HG03066 (cell line): ENCODE measurements around the gene SPDYE18.
"Not testable (repeated sequence)": the region's sequence is repeated elsewhere in the genome, so short reads cannot be mapped to it uniquely, and the experiment has no call there.

Experiments
- ATAC-seq: cut with Tn5 transposase; IDR thresholded peaks from one replicate; pipeline ENCODE4 v1.9.1; 2021; ENCODE audit warnings: low read depth; ENCODE audit not compliant: unreplicated experiment

SPDYE18 gene, protein sequence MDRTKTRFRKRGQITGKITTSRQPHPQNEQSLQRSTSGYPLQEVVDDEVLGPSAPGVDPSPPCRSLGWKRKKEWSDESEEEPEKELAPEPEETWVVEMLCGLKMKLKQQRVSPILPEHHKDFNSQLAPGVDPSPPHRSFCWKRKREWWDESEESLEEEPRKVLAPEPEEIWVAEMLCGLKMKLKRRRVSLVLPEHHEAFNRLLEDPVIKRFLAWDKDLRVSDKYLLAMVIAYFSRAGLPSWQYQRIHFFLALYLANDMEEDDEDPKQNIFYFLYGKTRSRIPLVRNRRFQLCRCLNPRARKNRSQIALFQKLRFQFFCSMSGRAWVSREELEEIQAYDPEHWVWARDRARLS

DNA sequence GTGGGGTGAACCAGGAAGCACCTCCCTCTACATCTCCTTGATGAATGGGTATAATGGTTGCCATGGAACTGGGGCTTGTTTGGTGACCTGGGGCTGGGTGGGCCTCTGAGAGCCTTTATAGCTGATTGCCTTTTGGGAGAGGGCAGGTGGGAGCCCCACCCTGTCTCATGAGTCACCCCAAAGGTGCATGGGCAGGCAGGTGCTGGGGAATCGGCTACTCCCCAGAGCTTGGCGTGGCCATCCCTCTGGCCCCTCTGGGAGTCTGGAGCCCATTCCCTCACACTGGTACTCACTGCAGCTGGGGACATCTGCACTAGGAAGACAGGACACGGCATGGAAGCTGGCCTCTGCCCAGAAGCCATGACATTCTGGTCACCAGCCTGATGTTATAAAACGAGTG, at the start of gene SPDYE18:
Gene SPDYE18 (minus strand): TSS at position 2 of the 400 bp plus-strand sequence. CDS start 2,046 bp downstream, outside the sequence.
- not testable (repeated sequence) for ATAC-seq

DNA sequence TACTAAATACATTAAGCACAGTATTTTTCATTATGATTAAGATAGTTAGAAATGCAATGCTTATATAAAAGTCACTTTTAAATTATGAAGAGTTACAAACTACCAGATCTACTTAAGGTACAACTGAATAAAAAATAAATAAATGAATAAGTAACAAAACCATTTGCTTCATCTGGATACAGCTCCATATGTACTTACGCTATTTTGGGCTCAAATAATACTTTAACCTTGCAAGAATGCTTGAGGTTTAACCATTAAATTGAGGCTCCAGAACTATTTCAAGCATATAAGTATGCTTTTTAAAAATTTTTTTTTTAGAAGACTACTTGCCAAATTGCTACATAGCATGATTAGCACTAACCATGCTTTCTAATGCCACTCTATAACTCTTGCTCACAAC, 46.0 kb upstream of the SPDYE18 start:
- ATAC-seq = not testable (repeated sequence)

DNA sequence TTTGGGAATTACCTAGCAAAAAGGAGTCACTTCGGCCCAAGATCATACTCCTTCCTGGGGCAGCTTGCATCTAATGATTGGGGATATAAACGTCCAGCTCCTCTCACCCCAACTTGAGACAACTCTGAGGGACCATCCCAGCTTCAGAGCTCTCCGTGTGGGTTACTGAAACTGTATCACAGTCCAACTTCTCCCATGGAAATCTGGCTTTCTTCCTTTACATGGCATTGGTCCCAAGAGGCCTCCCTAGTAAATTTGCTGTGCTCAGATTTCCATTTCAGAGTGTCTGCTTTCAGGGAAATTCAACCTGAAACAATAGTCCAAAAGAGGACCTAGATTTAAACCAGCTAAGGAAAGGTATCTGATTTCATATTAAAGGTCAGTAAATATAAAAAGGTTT, 45.3 kb upstream of the SPDYE18 start:
- not testable (repeated sequence) for ATAC-seq

DNA sequence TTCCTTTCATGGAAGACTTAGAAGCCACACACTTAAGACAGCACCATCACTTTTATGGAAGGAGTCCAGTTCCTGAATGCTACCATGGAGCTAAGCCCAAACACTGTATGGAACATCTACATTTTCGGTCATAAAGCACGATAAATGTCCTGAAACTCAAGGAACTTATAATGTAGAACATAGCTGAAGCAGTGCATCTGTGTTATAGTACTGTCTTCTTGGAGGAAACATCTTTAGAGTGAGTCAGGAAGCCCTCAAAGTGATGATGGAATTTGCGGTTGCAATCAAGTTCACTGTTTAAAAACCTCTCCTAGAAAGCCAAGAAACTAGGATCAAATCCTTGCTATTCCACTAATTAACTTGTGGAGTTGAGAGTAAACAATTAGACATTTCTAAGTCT, 43.5 kb upstream of the SPDYE18 start:
- not testable (repeated sequence) for ATAC-seq

DNA sequence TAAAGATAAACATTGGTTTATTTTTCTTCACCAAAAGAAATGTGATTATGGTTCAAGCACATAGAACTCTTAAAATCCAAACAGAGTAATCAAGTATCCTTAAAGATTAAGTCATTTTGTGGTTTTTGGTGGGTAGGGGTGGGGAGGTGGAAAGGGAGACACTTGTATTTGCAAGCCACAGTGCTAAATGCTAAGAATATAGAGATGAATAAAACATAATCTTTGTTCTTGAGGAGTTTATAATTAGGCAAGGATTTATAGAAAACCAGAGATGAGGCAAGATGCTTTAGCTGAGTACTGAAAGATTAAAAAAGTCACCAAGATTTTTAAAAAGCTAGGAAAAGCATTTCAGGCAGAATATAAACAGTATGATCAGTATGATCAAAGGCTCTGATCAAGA, 40.3 kb upstream of the SPDYE18 start:
- not testable (repeated sequence) for ATAC-seq

DNA sequence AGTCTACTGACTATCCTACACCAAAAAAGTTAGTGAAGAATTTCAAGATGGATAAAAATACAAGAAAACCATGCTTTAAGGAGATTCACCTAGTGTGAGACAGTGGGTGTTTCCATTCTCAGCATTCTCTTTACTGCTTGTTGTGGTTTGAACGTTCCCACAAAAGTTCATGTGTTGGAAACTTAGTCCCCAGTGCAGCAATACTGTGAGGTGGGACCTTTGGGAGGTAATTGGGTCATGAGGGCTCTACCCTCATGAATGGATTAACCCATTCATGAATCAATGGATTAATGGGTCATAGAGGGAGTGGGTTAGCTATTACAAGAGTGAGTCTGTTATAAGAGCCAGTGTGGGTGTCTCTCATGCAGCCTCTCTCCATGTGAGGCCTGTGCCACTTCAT, 38.8 kb upstream of the SPDYE18 start:
- not testable (repeated sequence) for ATAC-seq

DNA sequence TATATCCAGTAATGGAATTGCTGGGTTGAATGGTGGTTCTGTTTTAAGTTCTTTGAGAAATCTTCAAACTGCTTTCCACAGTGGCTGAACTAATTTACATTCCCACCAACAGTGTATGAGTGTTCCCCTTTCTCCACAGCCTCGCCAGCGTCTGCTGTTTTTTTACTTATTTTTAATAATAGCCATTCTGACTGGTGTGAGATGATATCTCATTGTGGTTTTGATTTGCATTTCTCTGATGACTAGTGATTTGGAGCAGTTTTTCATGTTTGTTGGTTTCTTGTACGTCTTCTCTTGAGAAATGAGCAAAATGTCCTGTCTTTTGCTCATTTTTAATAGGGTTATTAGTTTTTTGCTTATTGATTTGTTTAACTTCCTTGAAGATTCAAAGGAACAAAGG, 38.1 kb upstream of the SPDYE18 start:
- not testable (repeated sequence) for ATAC-seq

DNA sequence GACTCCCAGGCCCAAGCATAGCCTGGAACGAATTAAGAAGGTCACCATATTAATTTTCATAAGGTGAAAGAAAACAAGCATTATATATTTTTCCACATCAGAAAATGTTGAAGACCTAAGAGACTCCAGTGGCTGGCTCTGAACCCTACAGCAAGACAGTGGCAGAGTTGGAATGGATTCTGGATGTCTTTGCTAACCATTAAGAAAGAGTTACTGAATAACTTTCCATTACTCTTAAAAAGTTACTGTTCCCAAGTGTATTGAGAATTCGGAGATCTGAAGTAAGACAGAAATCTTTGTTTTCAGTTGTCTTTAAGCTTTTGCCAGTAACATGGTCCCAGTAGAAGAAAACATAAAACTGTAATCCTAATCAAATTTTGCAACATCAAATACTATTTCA, 29.9 kb upstream of the SPDYE18 start:
- ATAC-seq = not testable (repeated sequence)

DNA sequence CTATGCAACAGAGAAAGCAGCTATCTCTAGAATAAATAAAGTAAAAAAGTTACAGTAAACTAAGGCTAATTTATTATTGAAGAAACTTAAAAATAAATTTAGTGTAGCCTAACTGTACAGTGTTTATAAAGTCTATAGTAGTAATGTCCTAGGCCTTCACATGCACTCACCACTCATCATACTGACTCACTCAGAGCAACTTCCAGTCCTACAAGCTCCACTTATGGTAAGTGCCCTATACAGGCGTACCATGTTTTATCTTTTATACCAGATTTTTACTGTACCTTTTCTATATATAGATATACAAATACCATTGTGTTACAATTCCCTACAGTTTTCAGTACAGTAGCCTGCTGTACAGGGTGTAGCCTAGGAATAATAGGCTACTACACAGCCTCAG, 19.8 kb upstream of the SPDYE18 start:
- ATAC-seq = not testable (repeated sequence)

DNA sequence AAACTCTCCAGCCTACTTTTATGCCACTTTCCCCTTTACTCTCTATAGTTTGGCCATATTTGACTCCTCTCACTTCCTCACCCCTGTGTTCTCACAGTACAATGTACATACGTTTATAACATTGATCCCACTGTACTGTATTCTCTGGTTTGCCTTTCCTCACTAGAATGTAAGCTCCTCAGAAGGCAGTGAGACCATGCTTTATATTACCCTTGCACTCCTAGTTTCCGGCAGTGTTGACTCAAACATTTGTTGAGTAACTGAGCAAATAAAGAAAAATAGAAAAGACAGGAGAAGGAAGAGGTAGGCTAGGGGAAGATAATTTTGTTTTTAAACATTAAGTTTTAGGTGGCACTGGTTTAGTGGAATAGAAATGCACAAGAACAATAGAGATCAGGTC, 17.9 kb upstream of the SPDYE18 start:
- ATAC-seq = not testable (repeated sequence)

DNA sequence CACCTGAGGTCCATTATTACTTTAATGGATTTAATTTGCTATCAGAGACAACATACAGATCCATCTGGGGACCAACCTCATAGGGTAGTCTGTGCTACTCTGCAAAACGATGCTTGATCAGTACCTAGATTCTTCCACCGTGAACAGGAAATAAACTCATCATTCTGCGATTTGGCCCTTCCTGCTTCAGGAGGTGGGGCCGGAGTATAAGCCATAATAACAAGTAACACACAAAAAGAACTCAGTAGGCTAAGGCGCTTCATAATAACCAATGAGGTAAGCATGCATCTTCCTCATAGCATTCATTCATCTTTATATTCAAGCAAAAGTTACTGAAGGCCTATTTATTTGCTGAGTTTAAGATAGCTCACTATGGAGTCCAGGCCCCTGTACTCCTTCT, 17.3 kb upstream of the SPDYE18 start:
- ATAC-seq = not testable (repeated sequence)

DNA sequence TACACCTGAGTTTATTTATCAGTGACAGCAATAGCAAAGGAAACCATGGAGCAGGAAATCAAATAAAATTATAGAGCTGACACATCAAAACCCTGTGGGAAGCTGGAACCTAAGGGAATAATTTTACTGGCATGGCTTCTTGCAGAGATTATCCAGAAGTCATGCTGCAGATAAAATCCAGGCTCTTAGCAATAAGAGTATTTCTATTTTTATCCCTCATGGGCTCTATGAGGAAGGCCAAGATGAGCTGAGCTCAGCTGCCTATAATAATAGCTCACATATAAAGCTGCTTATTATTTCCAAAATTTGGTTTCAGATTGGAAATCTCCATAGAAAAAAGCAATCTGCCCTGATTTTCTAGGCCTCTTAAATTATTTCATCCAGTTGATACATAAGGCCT, 16.8 kb upstream of the SPDYE18 start:
- ATAC-seq = not testable (repeated sequence)

DNA sequence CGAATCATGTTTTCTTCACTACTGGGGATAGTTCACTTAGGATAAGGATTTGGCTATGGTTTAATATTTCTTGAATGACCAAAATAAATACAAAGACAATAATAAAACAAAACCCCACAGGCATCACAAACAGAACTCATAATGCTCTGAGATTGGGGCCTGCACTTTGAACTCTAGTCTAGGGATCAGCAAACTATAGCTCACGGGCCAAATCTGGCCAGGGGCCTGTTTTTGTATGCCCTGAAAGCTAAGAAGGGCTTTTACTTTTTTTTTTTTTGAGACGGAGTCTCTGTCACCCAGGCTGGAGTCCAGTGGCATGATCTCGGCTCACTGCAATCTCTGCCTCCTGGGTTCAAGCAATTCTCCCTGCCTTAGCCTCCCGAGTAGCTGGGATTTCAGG, 14.7 kb upstream of the SPDYE18 start:
- ATAC-seq = not testable (repeated sequence)

DNA sequence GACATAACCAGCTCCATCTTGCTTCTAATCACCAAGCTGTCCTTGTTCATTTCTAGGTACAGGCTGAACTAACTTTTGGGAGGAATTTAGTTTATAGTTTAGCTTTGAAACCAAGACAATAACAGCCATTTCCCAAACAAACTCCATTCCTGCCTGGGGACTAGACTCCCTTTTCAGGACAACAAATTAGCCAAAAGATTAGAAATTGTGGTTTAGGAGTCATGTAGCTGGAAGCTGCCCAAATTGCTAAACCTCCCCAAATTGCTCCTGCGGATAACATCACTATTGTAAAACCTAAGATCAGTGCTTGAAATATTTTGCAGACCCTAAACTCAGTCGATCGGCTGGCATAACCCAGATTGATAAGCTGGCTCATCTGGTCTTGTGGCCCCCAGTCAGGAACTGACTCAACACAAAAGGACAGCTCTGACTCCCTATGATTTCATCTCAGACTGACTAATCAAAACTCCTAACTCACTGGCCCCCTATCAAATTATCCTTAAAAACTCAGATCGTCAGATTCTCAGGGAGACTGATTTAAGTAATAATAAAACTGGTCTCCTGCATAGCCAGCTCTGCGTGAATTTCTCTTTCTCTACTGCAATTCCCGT, 12.5 kb upstream of the SPDYE18 start:
- ATAC-seq = not testable (repeated sequence)

DNA sequence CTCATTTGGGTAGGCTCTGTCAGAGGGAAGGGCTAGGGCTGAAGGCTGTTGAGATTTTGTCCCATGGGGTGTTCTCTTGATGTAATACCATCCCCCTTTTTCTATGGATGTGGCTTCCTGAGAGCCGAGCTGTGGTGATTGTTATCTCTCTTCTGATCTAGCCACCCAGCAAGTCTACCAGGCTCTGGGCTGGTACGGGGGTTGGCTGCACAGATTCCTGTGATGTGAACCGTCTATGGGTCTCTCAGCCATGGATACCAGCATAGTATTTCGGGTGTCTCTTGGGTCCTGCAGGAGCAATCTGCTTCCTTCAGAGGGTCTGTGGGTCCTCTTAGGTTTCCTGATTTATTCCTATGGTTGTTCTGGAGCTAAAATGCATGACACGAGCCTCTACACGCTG, 8.8 kb upstream of the SPDYE18 start:
- ATAC-seq = not testable (repeated sequence)

DNA sequence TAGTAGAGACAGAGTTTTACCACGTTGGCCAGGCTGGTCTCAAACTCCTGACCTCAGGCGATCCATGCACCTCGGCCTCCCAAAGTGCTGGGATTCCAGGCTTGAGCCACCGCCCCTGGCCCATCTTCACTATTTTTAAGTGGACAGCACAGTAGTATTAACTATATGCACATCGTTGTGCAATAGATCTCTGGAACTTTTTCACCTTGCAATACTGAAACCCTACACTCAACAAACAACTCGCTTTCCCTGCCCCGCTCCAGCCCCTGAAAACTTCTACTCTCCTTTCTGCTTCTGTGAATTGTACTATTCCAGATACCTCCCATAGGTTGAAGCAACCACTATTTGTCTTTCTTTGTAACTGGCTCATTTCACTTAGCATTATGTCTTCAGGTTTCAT, 3.5 kb upstream of the SPDYE18 start:
- not testable (repeated sequence) for ATAC-seq

DNA sequence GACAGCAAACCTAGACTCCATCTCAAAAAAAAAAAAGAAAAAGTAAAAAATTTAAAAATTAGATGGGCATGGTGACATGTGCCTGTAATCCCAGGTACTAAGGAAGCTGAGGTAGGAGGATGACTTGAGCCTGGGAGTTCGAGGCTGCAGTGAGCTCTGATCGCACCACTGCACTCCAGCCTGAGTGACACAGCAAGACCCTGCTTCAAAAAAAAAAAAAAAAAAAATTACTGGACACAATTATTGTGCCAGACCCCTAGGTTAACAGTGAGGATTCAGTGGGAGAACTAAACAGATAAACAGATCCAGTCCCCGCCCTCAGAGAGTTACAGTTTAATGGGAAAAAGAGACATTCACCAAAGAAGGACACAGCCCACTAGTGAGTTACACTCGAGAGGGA, 1.4 kb upstream of the SPDYE18 start:
- not testable (repeated sequence) for ATAC-seq

DNA sequence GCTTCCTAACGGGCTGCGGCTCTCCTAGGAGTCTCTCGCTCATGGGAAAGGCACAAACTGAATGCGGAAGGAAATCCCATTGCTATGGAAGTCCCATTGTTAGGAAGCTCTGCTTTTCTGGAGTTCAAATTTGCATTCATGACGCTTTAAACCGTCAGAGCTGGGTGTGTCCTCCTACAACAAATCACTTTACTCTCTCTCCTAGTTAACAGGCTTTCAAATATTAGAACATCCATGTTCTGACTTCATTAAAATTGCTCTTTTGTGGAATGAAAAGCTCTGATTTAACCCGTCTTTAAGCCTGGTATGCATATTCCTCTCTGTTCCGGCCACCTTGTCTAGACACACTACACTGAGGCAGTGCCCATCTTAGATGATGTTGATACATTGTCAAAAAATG, 30.1 kb downstream of the SPDYE18 start, which contains the start of gene SPDYE17:
Gene SPDYE17 (minus strand): TSS at position 101 of the 400 bp plus-strand sequence. CDS start 1,791 bp downstream, outside the sequence.
- ATAC-seq = not testable (repeated sequence)

DNA sequence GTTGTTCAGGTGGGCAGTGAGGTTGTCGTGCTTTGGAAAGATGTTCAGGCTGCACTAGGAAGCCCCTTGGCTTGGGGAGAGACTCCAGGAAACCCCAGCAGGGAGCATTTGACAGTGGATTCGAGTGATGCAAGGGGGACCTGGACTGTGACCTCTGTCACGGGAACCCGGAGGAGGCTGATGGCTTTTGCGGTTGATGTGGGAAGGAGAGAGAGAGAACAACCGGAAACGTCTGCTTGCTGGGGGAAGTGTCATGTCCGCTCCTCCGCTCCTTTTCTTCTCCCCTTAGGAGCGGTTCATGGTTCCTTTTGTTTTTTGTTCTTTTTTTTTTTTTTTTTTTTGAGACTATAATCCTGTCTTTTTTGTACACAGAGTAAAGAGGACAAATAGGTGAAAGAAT, 36.0 kb downstream of the SPDYE18 start:
- ATAC-seq = not testable (repeated sequence)

DNA sequence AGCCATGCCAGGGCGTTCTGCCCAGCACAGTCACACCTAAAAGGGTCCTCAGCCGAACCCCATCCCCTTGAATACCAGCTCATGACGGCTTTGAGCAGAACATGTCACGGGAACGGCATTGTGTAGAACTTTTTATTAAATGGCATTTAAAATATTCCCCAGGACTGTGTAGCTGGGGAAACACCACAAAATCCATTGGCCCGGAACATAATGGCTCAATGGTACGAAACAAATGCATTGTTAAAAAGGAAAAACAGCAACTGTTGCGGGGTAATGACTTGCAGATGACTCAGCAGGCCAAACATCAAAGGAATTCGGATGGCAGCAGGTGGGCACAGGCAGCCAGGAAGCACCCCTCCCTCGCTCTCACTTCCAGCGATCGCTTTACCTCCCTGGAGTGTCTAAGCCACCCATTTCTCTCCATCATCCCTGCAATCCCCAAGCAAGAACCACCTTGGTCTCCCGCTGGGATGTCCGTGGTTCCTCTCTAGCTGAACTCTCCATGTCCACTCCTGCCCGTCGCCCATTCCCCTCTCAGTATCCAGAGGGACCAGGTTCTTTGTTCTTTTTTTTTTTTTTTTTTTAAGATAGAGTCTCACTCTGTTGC, 52.2 kb downstream of the SPDYE18 start:
- ATAC-seq = not testable (repeated sequence)

DNA sequence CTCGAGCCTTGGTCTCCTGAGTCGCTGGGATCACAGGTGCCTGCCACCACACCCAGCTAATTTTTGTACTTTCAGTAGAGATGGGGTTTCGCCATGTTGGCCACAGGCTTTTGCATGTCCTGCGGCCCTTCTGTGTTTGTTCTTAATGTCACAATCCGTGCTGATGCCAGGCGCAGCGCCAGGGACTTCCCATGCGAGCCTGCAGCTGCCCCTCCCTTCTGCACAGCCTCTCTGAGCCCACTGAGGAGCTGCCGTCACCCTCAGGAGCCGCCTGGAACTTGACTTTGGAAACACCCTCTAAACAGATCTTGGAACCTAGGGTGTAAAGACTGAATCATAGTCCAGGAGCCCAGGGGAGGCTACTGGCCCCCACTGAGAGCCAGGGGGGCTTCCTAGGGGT, 54.4 kb downstream of the SPDYE18 start:
- ATAC-seq = not testable (repeated sequence)
